Neural progenitor cell (in vitro differentiated cells): ENCODE results near the gene TGFB1I1. TPM values are rescaled to one million over a fixed set of nuclear protein-coding genes. Genes with fewer than 3 reads are reported as not detected.

Experiments used
- DNase-seq: peaks from one replicate; pipeline ENCODE4 v3.0.0-alpha.2; 2016; ENCODE audit warnings: low spot score
- H2AFZ ChIP-seq: fragments of 200-600 bp; sonication (generic); replicated peaks from 2 replicates; pipeline ENCODE4 v1.6.1; 2016; ENCODE audit warnings: antibody characterized with exemption
- H3F3A ChIP-seq: fragments of 200-600 bp; sonication (generic); 2 replicates; pipeline ENCODE4 v1.6.1; 2016; ENCODE audit warnings: antibody characterized with exemption, low read depth
- H3K27ac ChIP-seq: fragments of 200-600 bp; sonication (generic); 2 replicates; pipeline ENCODE4 v1.5.1; 2016; ENCODE audit warnings: mild to moderate bottlenecking
- H3K27me3 ChIP-seq: fragments of 200-600 bp; sonication (generic); 2 replicates; pipeline ENCODE4 v1.6.1; 2016; ENCODE audit warnings: mild to moderate bottlenecking, moderate library complexity
- H3K36me3 ChIP-seq: fragments of 200-600 bp; sonication (generic); 2 replicates; pipeline ENCODE4 v1.5.1; 2016
- H3K4me1 ChIP-seq: fragments of 200-600 bp; sonication (generic); 2 replicates; pipeline ENCODE4 v1.6.1; 2016; ENCODE audit warnings: mixed run types
- H3K4me2 ChIP-seq: fragments of 200-600 bp; sonication (generic); 2 replicates; pipeline ENCODE4 v1.6.1; 2016
- H3K4me3 ChIP-seq: fragments of 200-600 bp; sonication (generic); 2 replicates; pipeline ENCODE4 v1.5.1; 2016
- H3K79me2 ChIP-seq: fragments of 200-600 bp; sonication (generic); 2 replicates; pipeline ENCODE4 v1.6.1; 2016; ENCODE audit warnings: low read depth
- H3K9ac ChIP-seq: fragments of 200-600 bp; sonication (generic); 2 replicates; pipeline ENCODE4 v1.6.1; 2016
- H3K9me3 ChIP-seq: fragments of 200-600 bp; sonication (generic); 2 replicates; pipeline ENCODE4 v1.5.1; 2016; ENCODE audit warnings: low read depth
- H4K20me1 ChIP-seq: fragments of 200-600 bp; sonication (generic); 2 replicates; pipeline ENCODE4 v1.6.1; 2016; ENCODE audit warnings: low read depth
- H3K27ac Mint-ChIP-seq: 3 replicates; pipeline ENCODE4 v1.8.0; 2021; ENCODE audit warnings: mixed read lengths
- H3K27me3 Mint-ChIP-seq: 2 replicates; pipeline ENCODE4 v1.8.0; 2022; ENCODE audit warnings: low read depth, mild to moderate bottlenecking, inconsistent platforms, moderate library complexity, mixed read lengths; ENCODE audit not compliant: insufficient read depth
- H3K36me3 Mint-ChIP-seq: 3 replicates; pipeline ENCODE4 v1.8.0; 2021; ENCODE audit warnings: mixed read lengths
- H3K4me1 Mint-ChIP-seq: 3 replicates; pipeline ENCODE4 v1.8.0; 2021; ENCODE audit warnings: mixed read lengths
- H3K4me3 Mint-ChIP-seq: 3 replicates; pipeline ENCODE4 v1.8.0; 2021; ENCODE audit warnings: mild to moderate bottlenecking, moderate library complexity, mixed read lengths
- H3K9me3 Mint-ChIP-seq: 3 replicates; pipeline ENCODE4 v1.8.0; 2020; ENCODE audit warnings: mixed read lengths
- CTCF ChIP-seq: fragments of 200-600 bp; sonication (generic); IDR thresholded peaks from 2 replicates; pipeline ENCODE4 v1.5.1; 2017; ENCODE audit warnings: antibody characterized with exemption, mild to moderate bottlenecking
- EZH2 ChIP-seq: fragments of 200-600 bp; sonication (generic); IDR thresholded peaks from 2 replicates; pipeline ENCODE4 v1.6.1; 2017; ENCODE audit warnings: antibody characterized with exemption, mild to moderate bottlenecking, moderate library complexity
- EZH2phosphoT487 ChIP-seq: fragments of 200-600 bp; sonication (generic); IDR thresholded peaks from 2 replicates; pipeline ENCODE4 v1.6.1; 2017; ENCODE audit warnings: antibody characterized with exemption
- total RNA-seq: library from RNA; depleted of rRNA; stranded (reverse); fragments of >200 nt; gene quantifications from 2 replicates; pipeline ENCODE4 v1.2.3, GENCODE V29; 2015; ENCODE audit warnings: low replicate concordance

The TGFB1I1 gene
- total RNA-seq, 1 donor from 2014 or later, result not detected

- no peaks in the 10 kb centered on the region for H3K79me2 ChIP-seq
- H3K27ac ChIP-seq, result no peak overlapping the region
- no peak overlapping the region for H3K4me3 ChIP-seq
- no peak for DNase-seq
- H3K36me3 ChIP-seq, result no peaks in the 10 kb centered on the region
- Mint-ChIP-seq H3K9me3 (no peaks in the 10 kb centered on the region), H3K4me3 (no peak overlapping the region), H3K27ac (peak overlapping the region; percentile 70), H3K36me3 (peaks cover 5% of the 10 kb centered on the region), H3K27me3 (peaks cover 2% of the 10 kb centered on the region), H3K4me1 (peaks cover 5% of the 10 kb centered on the region)
- H3K9ac ChIP-seq, result no peak overlapping the region
- no peaks in the 10 kb centered on the region for H4K20me1 ChIP-seq
- TF ChIP-seq CTCF, result no peak
- no peak for TF ChIP-seq EZH2phosphoT487
- no peak for TF ChIP-seq EZH2
- no peaks in the 10 kb centered on the region for H3K4me1 ChIP-seq
- no peaks in the 10 kb centered on the region for H3F3A ChIP-seq
- H3K4me2 ChIP-seq, result no peak overlapping the region
- H3K27me3 ChIP-seq, result peaks cover 14% of the 10 kb centered on the region
- H3K9me3 ChIP-seq, result no peaks in the 10 kb centered on the region
- H2AFZ ChIP-seq, result no peak overlapping the region
Observed at GRCh38 chr16:31466381-31466841, 5.5 kb upstream of the TGFB1I1 start.

GRCh38 chr16:31467151-31467773 lies 4.7 kb upstream of the TGFB1I1 start:
- peaks cover 22% of the 10 kb centered on the region for H3K27me3 ChIP-seq
- no peaks in the 10 kb centered on the region for H4K20me1 ChIP-seq
- Mint-ChIP-seq H3K9me3 (no peaks in the 10 kb centered on the region), H3K4me3 (no peak overlapping the region), H3K4me1 (peaks cover 7% of the 10 kb centered on the region), H3K27ac (no peak overlapping the region), H3K36me3 (peaks cover 5% of the 10 kb centered on the region), H3K27me3 (peaks cover 2% of the 10 kb centered on the region)
- H3F3A ChIP-seq, result no peaks in the 10 kb centered on the region
- H3K9ac ChIP-seq, result no peak overlapping the region
- no peak overlapping the region for H3K4me3 ChIP-seq
- H3K79me2 ChIP-seq, result no peaks in the 10 kb centered on the region
- H3K9me3 ChIP-seq, result no peaks in the 10 kb centered on the region
- no peak for DNase-seq
- H3K27ac ChIP-seq, result no peak overlapping the region
- H3K36me3 ChIP-seq, result no peaks in the 10 kb centered on the region
- H3K4me2 ChIP-seq, result no peak overlapping the region
- H3K4me1 ChIP-seq, result no peaks in the 10 kb centered on the region
- TF ChIP-seq EZH2phosphoT487 (no peak), EZH2 (no peak), CTCF (no peak)
- no peak overlapping the region for H2AFZ ChIP-seq

GRCh38 chr16:31467858-31468257 lies 4.1 kb upstream of the TGFB1I1 start:
- H3K36me3 Mint-ChIP-seq, result peaks cover 5% of the 10 kb centered on the region
- H3K4me1 Mint-ChIP-seq, result peaks cover 7% of the 10 kb centered on the region
- Histone ChIP-seq H3K9ac (no peak overlapping the region), H3K79me2 (no peaks in the 10 kb centered on the region), H3K27ac (no peak overlapping the region), H3K36me3 (no peaks in the 10 kb centered on the region), H3K27me3 (peaks cover 28% of the 10 kb centered on the region), H3F3A (no peaks in the 10 kb centered on the region), H3K4me2 (no peak overlapping the region), H3K4me1 (no peaks in the 10 kb centered on the region), H2AFZ (no peak overlapping the region), H3K4me3 (no peak overlapping the region), H3K9me3 (no peaks in the 10 kb centered on the region), H4K20me1 (no peaks in the 10 kb centered on the region)
- no peak for TF ChIP-seq EZH2phosphoT487
- TF ChIP-seq EZH2, result no peak
- TF ChIP-seq CTCF, result no peak
- no peak for DNase-seq
- no peaks in the 10 kb centered on the region for H3K9me3 Mint-ChIP-seq
- no peak overlapping the region for H3K27ac Mint-ChIP-seq
- peaks cover 7% of the 10 kb centered on the region for H3K27me3 Mint-ChIP-seq
- no peak overlapping the region for H3K4me3 Mint-ChIP-seq
